NCI-H1417 (cell line): ENCODE measurements around the gene LMBR1L.
A peak's percentile ranks its signal among the peaks of the same experiment; 100 is the strongest.
"Not testable (repeated sequence)": the region's sequence is repeated elsewhere in the genome, so short reads cannot be mapped to it uniquely, and the experiment has no call there.

ENCODE experiments used
- DNase-seq, 3 experiments: peaks; one replicate each; lab custom pipeline; 2025; lab: John Stamatoyannopoulos, UW

LMBR1L gene

DNA sequence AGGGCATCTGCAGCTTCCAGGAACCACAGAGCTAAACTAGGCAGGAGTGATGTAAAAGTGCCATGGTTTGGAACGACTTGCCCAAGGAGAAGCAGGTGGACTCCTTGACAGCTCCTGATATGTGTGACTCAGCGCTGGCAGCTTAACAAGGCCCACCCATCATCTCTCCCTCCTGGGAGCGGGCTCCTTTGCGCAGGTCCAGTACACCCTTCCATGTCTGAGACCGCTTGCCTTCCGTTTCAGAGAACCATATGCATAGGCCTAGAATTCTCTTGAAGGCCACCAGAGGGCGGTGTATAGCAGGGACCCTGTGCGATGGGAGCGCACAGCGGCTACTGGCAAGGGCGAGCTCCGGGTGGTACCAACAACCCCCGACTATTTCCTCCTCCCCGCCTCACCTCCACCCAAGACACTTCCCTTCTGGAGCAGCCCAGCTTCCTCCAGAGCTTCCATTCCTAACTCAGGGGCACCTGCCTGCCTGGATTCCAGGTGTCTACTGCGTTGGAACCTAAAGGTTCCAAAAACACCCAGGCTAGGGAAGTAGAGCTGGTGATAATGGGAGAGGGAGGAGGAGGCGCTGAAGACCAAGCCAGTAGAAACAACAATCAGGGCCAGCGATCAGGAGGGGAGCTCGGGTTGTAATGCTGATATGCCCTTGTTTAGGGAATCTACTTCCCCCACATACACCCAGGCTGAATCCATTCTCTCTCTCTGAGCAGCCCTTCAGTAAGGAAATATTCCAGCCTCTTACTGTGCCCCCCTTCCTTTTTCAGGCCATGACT lies 22.3 kb downstream of the LMBR1L start:
- DNase-seq, result peak; percentile 85 to 96 (median 88)

DNA sequence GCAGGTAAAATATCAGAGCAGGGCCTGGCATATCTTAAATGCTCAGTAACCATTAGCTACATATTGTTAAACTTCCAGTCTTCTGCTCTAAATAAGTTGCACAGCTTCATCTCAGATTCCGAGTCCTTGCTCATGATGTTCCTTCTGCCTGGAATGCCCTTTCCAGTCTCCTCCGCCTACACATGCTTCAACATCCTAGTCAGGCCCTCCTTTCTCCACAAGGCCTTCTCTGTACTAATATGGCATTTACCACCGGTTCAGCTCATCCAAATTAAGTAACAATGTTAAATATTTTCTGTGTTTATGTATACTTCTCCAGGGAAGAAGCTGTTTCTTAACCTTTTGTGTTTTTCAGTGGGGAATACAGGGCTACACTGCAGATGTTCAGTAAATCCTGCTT lies 24.5 kb downstream of the LMBR1L start:
- no peak for DNase-seq

DNA sequence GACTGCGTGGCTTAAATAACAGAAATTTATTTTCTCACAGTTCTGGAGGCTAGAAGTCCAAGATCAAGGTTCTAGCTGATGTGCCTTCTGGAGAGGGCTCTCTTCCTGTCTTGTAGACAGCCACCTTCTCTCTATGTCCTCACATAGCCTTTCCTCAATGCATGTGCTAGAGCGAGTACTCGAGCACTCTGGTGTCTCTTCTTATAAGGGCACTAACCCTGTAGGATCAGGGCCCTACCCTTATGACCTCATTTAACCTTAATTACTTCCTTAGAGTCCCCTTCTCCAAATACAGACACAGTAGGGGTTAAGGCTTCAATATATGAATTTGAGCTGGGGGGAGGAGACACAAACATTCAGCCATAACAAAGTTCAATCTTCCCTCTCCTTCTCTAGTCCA lies 26.2 kb downstream of the LMBR1L start:
- DNase-seq, result no peak

DNA sequence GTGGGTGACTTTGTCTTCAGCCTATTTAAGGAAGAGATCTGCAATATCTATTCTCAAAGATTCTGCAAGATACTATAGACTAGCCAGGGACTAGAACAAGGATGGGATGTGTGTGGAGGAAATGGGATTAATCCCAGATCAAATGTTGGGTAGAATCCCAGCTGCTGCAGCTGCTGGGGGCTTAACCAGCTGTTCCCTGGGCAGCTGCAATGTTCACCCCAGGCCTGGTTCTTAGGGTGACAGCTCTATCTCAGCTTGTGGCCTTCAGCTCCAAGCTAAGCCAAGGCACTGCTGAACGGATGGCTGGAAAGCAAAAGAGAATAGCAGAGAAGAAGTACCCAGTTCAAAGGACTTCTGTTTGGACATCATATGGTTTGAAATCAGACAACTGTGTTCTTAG lies 30.9 kb downstream of the LMBR1L start:
- DNase-seq, result no peak

DNA sequence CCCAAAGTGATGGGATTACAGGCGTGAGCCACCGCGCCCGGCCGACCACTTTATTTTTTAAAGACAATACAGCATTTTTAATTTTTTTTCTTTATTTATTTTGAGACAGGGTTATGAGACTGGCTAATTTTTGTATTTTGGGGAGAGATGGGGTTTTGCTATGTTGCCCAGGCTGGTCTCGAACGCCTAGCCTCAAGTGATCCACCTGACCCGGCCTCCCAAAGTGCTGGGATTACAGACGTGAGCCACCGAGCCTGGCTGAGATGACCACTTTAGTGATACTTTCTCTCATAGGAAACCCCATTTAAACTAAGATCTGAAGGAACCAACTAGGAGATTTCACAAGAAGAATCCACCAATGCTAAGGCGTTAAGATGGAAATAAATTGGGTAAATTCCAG lies 39.7 kb downstream of the LMBR1L start:
- DNase-seq, result no peak

DNA sequence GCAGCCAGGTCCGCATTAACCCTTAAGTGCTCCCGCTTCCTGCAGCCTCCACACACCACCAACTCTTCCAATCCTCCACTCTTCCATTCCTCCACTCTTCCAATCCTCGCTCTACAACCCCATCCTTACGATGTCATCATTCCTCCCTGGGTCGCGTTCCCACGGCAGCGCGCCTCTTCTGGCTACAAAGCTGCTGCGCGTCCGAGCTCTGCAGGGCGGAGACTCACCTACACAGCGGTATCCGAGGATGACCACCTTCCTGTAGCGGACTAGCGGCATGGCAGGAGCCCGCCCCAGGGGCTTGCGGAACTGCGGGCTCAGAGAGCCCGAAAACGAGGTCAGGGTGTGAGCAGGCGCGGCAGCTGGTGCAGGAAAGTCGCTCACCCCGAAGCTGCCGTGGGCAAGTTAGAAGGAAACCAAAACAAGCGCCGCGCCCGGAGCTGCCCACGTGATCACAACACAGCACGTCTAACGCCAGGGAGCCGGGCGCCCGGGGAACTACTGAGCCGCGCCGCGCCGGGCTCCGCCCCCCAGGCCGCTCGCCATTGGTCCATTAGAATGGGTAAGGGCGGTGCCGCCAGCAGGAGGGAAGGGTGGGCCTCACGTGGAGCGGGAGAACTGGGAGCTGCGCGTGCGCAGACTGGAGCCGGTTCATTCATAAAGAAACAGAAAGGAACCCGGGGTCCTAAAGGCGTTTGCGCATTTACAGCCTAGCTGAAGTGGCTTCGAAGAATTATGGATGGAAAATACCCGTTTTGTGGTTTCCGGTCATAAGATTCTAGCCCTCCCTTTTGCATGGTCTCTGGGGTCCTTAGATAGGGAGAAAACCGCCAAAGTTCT lies 40.9 kb downstream of the LMBR1L start, which contains the start of gene RHEBL1:
RHEBL1 (minus strand) TSS at position 473 of the 840 bp plus-strand sequence; CDS start at position 279, 194 bp downstream.
- DNase-seq, result peak; percentile 99 to 100 (median 99)

DNA sequence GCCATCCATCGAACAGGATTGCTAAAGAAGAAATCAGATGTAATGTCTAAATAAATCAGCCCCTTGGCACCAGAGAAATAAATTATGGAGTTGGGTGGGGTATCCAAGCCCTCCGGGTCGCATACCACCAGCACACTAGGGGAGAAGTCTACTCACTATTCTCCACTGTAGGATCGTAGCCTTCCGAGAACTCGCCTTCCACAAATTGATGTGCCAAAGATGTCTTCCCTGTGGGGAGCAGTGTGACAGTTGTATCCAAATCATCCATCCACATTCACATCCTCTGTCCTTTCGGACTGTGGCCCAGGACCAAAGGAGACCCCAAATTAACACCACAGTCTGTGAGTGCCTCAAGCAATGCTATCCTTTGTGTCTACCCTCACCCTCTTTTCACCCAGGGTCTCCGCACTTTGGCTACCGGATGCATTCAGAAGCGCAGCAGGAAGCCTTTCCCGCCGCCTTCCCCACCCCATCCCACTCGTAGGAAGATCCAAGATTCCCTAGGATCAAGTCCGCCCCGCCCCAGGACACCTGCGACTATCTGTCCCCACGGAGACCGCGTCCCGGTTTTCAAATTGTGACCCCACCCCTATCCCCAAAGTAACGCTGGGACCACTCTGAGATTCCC lies 41.7 kb downstream of the LMBR1L start:
- DNase-seq, result no peak

DNA sequence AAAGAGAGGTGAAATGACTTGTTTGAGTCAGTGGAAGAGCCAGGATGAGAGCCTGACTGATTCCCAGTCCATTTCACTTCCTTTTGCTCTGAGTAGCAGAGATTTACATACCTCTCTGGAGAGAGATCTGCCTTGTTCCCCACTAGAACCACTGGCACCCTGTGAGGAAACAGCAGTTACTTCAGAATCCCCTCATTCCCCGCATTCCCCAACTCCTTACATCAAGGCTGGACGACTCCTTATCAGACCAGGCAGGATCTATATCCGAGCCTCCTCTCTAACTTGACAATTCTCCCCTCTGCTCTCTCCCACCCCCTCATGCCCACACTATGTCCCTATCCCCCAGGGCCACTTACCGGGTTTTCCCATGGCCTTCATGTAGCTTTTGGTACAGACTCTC lies 44.5 kb downstream of the LMBR1L start:
- no peak for DNase-seq

DNA sequence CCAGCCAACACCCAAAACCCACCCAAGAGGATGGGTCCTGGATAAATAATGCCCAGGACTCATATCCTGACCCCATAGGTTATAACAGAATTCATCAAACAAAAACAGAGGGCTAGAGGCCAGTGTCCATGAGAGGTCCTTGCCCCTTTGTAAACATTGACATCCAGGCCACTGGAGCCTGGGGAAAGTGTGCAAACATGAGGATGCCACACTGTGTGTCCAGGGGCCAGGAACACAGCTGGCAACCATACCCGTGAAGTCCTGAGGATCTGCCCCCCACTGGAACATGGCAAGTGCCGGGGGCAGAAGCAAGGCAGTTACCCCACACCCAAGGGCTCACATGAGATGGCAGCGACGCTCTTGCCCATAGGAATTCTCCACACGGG lies 45.9 kb downstream of the LMBR1L start:
- DNase-seq, result no peak

DNA sequence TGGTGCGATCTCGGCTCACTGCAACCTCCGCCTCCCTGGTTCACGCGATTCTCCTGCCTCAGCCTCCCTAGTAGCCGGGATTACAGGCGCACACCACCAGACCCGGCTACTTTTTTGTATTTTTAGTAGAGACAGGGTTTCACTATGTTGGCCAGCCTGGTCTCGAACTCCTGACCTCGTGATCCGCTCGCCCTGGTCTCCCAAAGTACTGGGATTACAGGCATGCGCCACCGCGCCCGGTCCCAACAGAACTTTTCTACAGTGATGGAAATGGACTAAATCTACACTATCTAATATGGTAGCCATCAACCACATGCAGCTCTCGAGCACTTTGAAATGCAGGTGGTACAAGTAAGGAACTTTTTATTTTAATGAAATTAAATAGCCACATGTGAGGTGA lies 48.7 kb downstream of the LMBR1L start:
- not testable (repeated sequence) for DNase-seq

DNA sequence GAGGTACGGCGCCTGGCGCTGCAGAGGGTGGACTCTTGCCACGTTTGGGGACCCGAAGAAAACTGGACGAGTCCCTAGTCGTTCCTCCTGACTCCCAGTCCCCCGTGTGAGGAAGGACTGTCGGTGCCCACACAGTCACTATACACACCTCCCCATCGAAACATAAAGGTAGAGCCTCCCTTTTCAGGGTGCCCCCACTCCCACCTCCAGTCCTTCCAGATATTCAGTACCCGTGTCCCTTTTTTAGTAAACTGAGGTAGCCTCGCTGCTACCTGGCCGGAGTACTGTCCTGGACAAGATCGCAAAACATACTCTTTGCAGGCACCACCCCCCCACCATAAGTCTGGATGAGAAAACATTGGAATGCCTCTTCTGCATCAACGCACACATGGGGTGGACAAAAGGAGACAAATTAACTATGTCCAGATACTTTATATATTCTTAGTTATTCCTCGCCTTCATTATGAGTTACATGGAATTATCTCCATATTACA lies 49.4 kb downstream of the LMBR1L start:
- DNase-seq, result no peak

DNA sequence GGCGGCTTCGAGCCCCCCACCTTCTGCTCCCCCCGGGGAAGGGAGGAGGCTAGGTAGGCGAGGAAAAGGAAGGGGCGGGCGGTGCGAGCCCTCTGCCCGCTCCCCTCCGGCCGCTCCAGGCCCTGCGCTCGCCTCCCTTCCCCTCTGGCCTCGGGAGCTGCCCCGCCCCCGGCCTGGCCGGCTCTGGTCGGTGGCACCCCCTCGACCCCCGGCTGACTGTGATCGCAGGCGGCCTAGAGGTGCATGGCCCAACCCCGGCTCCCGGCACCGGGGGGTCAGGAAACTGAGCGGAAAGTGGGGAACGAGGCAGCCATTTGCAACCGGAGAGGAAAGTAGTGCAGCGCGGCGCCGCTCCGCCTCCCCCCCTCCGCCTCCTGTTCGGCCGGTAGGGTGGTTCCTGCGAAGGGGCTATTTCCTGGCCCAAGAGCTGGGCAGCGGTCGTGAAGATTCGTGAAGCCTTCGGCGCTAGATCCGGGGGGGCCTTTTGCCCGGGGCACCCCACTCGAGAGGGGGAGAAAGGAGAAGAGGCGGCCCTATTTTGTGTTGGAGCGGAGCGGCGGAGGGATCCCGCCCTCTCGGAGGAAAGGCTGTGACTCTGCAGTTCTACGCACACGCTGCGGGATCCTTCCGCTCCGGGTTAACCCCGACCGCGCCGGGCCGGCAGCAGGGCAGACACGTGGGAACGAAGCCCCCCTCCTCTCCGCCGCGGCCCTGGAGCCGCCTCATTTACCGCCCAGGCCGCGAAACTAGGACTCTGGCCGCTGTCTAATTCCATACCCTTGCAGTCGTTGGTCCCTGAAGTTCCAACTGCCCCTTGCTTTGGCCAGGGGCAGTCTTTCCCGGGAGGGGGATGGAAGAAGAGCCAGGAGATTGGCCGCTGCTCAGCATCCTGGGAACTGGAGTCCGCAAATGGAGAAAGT lies 50.1 kb downstream of the LMBR1L start, which contains the start of gene KMT2D:
KMT2D (minus strand) TSS at position 558 of the 920 bp plus-strand sequence. CDS start 5,470 bp downstream, outside the sequence.
- peak; percentile 95 to 99 (median 97) for DNase-seq

DNA sequence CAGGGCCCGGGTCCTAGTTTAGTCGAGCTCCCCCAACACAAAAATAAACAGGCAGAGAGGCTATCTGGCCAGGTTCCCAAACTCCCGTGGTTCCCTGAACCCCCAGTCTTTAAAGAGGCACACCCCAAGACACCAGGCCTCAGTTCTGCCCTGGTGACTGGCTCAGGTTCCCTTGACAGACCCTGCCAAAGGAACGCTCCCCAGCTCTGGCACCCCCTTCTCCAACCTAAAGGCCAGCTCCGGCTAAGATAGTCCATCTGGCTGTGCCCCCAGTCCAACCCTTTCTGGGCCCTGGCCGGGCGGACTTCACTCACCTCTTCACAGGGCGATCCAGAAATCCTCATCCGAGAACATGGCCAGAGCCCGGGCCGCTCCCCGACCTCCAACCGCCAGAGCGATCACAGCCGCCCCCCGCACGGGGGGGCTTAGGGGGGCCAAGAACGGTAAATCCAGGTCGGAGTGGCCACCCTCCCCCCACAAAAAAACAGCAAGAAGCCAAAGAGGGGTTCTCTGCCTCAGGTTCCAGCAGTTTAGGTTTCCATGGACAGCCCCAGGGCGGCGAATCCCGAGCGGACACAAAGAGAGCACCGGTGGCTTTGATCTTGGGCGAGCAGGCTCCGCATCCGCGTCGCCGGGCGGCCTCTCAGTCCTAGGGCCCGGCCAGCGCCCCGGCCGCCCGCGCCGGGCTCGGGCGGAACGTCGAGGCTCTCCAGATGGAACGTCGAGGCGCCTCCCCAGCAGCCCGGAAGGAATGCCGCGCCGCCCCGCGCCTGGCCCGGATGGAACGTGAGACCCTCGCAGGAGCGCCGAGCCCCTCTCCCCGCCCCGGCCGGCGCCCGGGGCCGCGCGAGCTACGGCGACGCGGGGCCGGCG lies 51.1 kb downstream of the LMBR1L start:
- DNase-seq, result peak; percentile 49 to 90 (median 69)

DNA sequence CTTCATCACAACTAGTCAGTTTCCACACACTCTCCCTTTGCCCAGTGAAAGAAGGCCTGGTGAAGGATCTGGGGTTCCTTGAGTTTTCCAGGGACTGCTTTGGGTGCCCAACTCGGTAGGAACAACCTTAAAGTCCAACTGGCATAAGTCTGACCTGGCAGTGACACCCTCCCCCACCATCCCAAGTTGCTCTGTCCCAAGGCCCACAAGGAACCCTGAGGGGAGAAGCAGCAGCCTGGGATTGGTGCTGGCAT lies 51.7 kb downstream of the LMBR1L start:
- DNase-seq, result no peak

DNA sequence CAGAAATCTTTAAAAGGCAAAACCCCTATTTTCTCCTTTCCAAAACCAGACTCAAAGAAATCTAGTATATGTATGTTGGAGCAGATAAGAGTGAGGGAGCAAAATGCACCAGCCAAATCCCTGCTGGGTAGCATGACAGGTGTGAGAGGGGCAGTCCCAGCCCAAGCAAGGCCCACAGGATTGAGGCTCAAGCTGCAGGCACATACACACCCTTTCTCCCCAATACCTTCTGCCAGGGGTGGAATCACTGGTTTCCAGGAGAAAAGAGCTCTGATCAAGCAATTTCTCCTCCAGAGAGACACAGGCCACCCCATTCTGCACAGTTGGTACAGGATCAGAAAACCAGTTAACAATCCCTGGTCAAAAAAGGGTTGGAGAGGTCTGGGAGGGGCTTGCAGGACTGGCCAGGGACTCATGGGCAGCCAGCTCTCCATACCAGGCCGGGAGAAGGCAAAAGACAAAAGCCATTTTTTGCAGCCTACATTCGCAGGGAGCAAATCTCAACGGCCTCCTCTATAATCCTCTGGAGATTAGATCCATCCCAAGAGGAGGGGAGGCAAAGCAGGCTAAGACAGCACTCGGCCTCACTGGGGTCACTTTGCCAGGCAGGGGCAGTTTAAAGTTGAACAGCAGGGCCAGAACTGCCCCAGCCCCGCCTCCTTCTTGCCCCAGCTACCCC lies 52.1 kb downstream of the LMBR1L start:
- no peak for DNase-seq

DNA sequence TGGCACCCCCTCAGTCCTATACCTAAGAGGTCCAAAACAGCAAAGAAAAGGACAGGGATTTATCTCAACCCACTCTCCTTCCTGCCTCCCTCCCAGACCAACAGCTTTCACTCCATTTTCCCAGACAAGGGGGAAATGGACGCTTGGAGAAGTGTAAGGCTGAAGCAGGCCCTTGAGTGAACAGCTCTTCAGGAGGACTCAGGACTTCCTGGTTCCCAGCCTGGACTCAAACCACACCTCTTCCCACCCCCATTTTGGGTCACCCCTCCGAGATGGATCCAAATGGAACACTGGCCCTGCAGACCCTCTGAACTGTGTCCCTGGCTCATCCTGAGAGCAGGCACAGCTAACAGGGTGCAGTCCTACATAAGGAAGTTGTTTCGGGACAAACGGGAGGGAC lies 52.8 kb downstream of the LMBR1L start:
- DNase-seq, result peak in 1 of 3 experiments; percentile 31

DNA sequence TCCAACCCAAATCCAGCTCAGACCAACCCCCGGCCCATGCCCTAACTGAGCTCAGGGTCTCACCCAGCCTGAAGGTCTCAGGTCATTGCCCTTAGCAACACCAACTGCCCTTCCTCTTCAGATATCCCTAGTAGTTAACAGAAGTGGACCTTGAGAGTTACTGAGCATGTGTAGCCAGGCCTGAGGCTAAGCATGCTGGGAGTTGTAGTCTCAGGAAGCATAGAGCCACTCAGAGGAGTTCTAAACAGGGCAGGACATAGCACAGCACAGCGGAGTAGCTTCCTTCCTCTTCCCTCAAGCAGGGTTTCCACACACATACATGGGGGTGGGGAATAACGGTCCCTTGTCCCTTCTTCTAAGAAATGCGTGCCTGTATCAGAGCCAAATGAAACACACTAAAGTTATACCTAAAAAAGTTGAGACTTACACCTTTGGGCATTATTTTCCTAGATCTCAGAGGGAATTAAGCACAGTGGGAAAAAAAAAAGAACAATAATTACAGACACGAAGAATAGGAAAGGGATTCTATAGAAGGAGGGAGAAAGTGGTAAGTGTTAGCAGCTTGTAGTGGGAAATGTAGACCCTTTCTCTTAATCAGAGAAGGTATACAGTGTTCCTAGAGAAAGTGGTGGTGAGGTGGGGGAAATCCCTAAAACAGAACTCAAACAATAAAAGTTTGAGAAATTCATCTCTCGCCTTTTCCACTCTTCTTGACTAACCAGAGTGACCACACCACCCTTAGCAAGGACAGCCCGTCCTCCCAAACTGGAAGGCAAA lies 54.5 kb downstream of the LMBR1L start:
- peak in 2 of 3 experiments; percentile 30 to 40 for DNase-seq

DNA sequence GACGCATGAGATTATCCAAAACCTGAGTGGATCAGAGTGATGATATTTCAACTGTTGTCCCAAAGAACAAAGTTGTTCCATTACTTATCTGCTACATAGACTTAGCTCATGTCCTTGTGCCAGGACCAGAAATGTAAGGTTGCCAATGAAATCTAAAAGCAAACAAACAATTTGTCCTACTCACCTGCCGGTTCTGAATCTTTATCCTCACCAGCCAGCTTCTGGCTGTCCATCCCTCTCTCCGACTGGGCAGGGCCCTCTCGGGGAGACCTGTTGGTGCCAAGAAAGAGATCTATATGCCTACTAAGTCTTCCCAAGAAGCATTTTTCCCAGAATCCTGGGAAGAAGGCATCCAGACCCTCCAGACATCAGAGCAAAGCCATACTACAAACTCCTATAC lies 55.6 kb downstream of the LMBR1L start:
- no peak for DNase-seq

DNA sequence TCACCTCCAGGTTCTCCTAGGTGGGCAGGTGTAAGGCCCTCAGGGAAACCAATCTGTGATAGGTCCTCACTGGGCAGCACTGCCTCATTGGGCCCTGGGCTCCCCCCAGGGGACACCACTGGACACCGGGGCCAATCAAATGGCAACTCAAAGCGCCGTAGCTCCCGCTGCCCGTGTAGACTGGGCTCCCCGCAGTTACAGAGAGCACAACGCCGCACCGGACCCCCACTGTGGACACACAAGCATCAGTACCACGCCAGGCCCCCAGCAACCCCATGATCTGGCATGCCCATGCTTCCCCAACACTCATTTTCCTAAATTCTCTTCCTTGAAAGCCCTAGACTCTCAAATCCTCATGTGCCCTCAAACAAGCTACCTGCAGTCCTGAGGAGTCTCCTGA lies 56.1 kb downstream of the LMBR1L start:
- DNase-seq, result no peak
